Endometrial microvascular endothelial cells (primary cell): ENCODE measurements around the gene EEIG2. TPM values are rescaled to one million over a fixed set of nuclear protein-coding genes. Genes with fewer than 3 reads are reported as not detected.
"Not testable (repeated sequence)": the region's sequence is repeated elsewhere in the genome, so short reads cannot be mapped to it uniquely, and the experiment has no call there.

Source experiments
- in situ Hi-C: cut with HindIII; loops from 2 replicates; pipeline ENCODE4 v1.10.0; 2017; ENCODE audit warnings: low sequenced_read_pairs, low pct_unique_long_range_greater_than_20kb; ENCODE audit errors: inconsistent ontology term
- total RNA-seq: library from RNA; depleted of rRNA; stranded (reverse); fragments of >200 nt; gene quantifications from one replicate; pipeline ENCODE4 v1.2.3, GENCODE V29; 2015; ENCODE audit errors: inconsistent ontology term

The EEIG2 gene
- total RNA-seq = 2.0 TPM

DNA sequence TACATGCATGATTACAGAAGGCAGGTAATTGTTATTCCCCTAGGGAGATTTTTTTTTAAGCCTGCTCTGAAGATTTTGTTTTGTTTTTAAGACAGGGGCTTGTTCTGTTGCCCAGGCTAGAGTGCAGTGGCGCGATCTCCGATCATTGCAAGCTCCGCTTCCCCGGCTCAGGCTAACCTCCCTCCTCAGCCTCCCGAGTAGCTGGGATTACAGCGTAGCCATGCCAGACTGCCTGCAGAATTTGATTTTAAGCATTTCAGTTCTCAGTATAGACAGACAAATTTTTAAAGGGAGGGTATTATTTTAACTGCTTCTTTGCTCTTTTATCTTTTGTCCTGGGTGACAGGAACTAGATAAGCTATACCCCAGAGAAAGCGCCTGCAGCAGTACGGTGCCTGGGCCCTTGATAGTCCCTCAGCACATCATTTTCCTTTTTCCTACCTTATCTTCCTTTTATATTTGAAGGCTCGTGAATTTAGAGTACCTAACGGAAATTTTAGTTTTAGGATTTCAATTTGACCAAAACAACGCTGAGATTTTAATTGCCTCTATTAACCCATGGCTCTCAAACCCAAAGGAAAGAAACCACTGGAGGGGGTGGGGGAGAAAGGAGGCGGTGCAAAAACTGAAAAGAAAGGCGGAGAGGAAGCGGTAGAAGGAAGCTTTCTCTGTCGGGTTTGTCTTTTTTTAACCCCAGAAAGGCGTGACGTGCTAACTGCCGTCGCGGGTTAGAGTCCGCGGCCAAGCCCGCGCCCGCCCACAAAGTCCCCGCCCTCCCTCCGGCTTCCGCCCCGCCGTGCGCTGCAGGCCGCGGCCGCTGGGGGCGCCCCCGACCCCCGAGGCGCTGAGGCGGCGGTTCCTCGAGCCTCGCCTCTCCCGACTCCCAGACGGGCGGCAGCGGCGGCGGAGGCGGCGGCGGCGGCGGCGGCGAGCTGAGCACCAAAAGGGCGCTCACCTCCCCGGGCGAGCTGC is at the start of gene EEIG2:
EEIG2 (plus strand) TSS at position 886 of the 972 bp plus-strand sequence. CDS start 329 bp downstream, outside the sequence.
- in situ Hi-C loops = no loop called here

DNA sequence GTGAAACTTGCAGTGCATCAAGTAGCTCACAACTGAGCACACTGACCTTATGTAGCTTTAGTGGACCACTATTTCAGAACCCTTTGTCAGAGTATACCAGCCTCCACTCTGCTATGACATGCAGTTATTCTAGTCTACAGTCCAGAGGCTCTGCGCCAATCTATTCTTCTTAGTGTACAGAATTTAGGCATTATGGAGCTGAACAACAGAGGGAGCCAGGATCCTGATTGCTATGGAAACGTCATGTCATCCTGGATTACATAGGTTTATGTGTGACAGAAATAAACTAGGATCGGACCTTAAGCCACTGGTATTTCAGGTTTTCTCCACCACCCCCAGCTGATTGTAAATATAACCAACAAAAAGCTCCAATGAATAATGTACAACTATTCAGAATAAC is 48.1 kb upstream of the EEIG2 start:
- in situ Hi-C loops = no loop called here

DNA sequence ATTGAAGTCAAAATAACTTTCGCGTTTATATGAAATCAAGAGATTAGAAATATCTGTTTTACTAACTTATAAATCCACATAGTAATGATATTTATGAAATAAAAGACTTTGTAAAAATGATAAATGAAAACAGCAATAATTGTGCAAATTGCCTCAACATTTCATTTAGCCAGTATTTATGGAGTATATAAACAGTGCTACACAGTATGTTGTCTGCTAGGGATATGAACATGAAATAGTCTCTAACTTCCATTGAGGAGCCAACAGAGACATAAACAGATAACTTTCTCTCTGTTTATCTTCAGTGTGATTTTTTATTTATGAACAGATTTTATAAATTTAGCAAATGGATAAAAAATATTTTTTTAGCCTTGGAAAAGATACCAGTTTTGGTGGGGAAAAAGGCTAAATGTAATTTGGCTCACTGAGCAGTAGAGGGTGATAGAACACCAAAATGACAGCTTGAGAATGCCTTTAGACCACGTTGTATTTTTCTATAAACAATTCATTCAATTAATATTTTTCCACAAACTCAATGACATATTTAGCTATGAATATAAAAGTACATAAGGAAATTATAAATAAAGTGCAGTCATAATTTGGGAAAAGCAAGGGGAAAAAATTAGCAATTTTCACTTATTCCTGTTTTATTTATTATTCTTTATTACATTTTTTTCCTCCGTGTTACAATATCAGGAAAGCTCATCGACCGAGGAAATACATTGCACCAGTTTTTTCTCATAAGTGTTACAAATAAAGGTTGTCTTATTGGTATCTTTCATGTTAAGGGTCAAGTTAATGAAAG is 47.5 kb upstream of the EEIG2 start:
- in situ Hi-C loops = no loop called here

DNA sequence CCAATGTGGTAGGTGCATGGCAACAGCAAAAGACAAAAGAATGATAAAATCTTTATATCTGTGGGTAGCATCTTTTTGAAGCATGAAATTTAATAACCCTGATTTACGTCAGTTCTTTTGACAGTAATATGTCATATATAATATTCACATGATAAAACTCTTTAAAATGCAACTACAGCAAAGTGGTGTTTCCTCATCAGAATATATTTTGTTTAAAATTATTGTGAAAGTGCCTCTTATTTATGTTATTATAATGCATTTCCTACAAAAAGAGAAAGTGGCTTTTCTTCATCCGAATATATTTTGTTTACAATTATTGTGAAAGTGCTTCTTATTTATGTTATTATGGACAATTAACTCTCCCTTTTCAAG is 46.9 kb upstream of the EEIG2 start:
- in situ Hi-C loops = no loop called here

DNA sequence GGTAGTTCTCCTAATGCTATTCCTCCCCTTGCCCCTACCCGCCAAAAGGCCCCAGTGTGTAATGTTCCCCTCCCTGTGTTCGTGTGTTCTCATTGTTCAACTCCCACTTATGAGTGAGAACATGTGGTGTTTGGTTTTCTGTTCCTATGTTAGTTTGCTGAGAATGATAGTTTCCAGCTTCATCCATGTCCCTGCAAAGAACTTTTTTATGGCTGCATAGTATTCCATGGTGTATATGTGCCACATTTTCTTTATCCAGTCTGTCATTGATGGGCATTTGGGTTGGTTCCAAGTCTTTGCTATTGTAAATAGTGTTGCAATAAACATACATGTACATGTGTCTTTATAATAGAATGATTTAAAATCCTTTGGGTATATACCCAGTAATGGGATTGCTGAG is 46.0 kb upstream of the EEIG2 start:
- in situ Hi-C loops = not testable (repeated sequence)

DNA sequence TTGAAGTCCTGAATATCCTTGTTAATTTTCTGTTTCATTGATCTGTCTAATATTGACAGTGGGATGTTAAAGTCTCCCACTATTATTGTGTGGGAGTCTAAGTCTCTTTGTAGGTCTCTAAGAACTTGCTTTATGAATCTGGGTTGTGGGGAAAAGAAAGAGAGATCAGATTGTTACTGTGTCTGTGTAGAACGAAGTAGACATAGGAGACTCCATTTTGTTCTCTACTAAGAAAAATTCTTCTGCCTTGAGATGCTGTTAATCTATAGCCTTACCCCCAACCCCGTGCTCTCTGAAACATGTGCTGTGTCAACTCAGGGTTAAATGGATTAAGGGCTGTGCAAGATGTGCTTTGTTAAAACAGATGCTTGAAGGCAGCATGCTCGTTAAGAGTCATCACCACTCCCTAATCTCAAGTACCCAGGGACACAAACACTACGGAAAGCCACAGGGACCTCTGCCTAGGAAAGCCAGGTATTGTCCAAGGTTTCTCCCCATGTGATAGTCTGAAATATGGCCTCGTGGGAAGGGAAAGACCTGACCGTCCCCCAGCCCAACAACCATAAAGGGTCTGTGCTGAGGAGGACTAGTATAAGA is 42.5 kb upstream of the EEIG2 start:
- in situ Hi-C loops = not testable (repeated sequence)

DNA sequence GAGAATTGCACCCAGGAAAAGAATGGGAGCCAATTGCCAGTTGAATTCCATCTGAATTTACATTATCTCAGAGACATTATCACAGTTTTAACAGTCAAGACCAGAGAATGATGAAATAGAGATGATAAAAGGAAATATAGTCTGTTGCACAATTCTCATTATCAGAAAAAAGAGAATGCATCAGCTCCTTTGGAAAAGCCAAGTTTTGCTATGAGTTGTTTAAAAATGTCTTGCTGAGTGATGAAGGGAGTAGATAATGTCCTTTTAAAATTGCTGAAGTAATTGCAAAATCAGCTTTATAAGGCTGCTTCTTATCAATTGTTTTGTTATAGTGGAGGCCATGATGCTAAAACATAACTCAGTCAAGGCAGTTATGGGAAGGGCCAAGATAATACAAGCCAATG is 37.9 kb upstream of the EEIG2 start:
- in situ Hi-C loops = no loop called here

DNA sequence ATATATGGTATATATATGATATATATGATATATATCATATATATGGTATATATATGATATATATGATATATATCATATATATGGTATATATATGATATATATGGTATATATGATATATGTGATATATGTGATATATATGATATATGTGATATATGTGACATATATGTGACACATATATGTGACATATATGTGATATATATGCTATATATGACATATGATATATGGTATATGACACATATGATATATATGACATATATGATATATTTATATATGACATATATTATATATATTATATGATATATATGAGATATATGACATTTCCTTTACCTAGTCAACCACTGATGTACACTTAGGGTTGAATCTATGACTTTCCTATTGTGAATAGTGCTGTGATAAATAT is 36.1 kb upstream of the EEIG2 start:
- in situ Hi-C loops = no loop called here

DNA sequence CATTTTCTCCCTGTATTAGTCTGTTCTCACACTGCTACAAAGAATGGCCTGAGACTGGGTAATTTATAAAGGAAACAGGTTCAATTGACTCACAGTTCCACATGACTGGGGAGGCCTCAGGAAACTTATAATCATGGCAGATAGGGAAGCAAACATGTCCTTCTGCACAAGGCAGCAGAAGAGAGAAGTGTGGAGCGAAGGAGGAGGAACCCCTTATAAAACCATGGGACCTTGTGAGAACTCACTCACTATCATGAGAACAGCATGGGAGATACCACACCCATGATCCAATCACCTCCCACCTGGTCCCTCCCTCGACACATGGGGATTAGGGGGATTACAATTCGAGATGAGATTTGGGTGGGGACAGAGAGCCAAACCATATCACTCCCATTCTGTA is 35.2 kb upstream of the EEIG2 start:
- in situ Hi-C loops = no loop called here

DNA sequence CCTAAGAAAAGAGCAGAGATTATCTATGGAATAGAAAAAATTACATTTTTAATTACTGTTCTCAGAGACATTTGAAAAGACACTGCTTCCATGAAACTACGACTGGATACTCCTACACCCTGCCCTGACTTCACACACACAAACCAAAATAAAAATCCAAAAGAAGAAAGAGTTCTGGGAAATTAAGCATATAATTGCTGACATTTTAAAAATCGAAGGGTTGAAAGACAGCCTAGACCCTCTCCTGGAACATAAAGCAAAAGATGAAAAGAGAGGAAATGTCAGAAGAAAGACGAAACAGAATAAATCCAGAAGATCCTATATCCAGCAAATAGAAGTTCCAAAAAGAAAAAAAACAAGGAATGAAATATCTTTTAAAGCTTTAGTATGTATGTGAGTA is 32.8 kb upstream of the EEIG2 start:
- in situ Hi-C loops = no loop called here

DNA sequence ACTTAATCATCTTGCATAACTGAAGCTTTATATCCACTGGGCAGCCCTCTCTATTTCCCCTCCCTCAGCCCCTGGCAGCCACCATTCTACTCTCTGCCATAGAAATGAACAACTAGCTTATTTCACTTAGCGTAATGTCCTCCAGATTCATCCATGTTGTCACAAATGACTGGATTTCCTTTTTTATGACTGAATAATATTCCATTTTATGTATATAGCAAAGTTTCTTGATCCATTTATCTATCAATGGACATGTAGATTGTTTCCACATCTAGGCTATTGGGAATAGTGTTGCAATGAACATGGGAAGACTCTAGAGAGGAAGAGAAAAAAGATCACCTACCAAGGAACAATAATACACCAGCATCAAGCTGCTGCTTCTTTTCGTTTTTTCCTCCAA is 32.1 kb upstream of the EEIG2 start:
- in situ Hi-C loops = no loop called here

DNA sequence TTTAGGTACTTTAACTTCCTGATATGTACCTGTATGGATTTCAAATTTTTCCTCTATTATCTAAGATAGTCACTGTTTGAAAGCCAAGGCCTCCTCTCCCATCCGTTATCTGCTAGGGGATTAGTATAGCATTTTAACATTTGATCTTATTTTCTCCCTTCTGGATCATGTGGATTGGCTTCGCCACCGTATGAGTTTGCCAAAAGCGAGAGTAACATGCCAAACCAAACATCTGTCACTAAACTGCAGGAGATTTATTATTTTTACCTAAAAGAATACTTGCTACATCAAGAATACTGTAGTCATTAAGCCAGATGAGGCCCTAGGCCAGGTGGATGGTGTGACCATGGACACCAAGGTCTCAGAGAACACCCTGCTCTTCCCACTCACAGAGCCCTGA is 28.5 kb upstream of the EEIG2 start:
- in situ Hi-C loops = no loop called here

DNA sequence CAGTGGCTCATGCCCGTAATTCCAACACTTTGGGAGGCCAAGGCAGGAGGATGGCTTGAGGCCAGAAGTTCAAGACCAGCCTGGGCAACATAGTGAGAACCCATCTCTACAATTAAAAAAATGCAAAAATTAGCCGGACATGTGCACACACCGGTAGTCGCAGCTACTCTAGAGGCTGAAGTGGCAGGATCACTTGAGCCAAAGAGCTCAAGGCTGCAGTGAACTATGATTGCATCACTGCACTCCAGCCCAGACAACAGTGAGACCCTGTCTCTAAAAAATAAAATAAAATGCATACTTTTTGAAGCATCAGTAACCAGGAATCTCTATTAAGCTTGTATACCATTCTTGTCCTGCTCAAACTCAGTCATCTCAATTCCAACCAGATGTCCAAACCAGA is 27.2 kb upstream of the EEIG2 start:
- in situ Hi-C loops = no loop called here

DNA sequence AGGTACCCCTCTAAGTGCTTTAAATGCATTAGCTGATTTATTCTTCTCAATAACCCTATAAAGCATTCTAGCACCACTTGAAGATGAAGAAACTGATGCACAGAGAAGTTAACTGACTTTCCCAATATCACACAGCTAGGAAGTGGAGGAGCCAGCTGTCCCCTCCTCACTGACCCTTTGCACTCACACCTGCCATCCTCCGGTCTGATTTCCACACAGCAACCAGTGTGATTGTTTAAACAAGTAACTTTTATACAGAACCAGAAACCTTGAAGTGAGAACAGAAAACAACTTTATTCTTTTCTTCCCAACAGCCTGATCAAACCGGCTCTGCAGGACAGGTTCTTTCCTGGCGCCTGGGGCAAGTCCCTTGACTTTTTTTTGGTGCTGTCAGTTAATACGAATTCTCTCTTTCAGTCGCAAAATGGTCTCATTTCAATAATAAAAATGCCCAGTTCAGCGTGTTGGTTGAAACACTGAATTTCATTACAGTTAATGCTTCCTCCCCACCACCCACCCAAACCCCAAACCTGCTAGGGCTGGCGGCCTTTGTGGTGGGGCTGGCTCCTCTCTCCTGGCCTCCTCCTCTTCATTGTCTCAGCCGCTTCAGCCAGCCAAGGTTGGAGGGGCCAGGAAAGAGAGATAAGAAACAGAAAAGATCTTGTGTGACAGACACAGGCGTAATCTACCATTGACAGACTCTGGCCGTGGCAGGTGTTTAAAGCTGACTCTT is 26.4 kb upstream of the EEIG2 start:
- in situ Hi-C loops = no loop called here

DNA sequence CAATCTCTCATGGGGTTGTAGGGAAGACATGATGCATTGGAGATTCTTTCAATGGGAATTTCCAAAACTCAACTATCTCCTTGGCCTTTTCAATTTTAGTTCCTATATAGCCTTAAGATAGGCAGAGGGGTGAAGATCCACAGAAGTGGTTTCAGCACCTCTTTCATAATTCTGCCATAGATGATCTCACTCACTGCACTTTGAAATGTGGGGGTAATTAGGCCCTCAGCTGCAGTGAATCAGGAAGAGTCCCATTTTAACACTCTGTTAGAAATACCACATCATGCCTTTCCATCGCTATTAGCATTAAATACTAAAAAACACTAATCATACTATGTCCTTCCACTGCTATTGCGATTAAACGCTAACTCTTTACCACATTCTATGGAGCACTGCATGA is 25.1 kb upstream of the EEIG2 start:
- in situ Hi-C loops = no loop called here

DNA sequence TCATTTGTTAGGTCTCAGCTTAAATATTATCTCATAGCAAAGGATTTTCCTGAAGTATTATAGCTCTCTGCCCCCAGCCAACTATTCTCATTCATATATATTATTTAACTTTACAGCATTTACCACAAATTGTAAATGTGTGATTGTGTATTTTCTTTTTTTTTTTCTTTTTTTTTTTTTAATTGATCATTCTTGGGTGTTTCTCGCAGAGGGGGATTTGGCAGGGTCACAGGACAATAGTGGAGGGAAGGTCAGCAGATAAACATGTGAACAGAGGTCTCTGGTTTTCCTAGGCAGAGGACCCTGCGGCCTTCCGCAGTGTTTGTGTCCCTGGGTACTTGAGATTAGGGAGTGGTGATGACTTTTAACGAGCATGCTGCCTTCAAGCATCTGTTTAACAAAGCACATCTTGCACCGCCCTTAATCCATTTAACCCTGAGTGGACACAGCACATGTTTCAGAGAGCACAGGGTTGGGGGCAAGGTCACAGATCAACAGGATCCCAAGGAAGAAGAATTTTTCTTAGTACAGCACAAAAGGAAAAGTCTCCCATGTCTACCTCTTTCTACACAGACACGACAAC is 24.5 kb upstream of the EEIG2 start:
- in situ Hi-C loops = not testable (repeated sequence)

DNA sequence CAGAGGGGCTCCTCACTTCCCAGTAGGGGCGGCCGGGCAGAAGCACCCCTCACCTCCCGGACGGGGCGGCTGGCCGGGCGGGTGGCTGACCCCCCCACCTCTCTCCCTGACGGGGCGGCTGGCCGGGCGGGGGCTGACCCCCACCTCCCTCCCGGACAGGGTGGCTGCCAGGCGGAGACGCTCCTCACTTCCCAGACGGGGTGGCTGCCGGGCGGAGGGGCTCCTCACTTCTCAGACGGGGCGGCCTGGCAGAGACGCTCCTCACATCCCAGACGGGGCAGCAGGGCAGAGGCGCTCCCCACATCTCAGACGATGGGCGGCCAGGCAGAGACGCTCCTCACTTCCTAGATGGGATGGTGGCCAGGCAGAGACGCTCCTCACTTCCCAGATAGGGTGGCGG is 23.9 kb upstream of the EEIG2 start:
- in situ Hi-C loops = not testable (repeated sequence)

DNA sequence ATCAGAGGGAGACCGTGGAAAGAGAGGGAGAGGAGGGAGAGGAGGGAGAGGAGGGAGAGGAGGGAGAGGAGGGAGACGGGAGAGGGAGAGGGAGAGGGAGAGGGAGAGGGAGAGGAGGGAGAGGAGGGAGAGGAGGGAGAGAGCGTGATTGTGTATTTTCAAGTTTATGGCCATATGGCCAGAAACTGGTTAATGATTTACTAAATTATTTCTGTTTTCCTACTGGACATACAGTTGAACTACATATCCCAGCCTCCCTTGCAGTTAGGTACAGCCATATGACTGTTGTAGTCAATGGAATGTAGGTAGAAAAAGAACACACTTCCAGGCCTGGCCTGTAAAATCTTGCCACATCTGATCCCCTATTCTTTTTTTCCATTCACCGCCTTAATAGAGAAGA is 23.1 kb upstream of the EEIG2 start:
- in situ Hi-C loops = not testable (repeated sequence)

DNA sequence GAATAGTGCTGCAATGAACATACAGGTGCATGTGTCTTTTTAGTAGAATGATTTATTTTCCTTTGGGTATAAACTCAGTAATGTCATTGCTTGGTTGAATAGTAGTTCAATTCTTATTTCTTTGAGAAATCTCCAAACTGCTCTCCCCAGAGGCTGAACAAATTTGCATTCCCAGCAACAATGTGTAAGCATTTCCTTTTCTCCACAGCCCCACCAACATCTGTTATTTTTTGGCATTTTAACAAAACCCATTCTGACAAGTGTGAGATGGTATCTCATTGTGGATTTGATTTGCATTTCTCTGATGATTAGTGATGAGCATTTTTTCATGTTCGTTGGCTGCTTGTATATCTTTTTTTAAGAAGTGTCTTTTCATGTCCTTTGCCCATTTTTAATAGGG is 21.9 kb upstream of the EEIG2 start:
- in situ Hi-C loops = no loop called here
